ENCODE results near the gene PLPP1. TPM values are rescaled to one million over a fixed set of nuclear protein-coding genes. Genes with fewer than 3 reads are reported as not detected.

Gene PLPP1
- total RNA-seq, 2 donors from 2014 or later, result 170 to 189 TPM

DNA sequence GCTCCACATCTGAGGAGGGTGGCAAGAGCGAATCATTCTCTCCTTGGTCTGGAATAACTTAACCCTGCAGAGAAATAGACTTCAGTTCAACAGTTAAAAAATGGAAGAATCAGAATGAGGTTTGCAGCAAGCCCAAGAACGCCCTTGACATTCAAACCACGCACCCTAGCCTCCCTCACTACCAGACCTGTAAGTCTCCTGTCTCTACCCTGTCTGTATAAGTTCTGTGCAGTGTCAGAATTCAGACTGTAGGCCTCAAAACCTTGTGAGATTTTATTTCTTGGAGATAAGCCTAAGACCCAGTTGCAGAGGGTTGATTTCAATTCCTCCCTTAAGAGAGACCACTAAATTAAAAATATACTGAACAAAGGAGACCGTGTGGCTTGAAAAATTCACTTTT is 35.8 kb upstream of the PLPP1 start:
- no peak for DNase-seq (ENCODE audit: low spot score)

DNA sequence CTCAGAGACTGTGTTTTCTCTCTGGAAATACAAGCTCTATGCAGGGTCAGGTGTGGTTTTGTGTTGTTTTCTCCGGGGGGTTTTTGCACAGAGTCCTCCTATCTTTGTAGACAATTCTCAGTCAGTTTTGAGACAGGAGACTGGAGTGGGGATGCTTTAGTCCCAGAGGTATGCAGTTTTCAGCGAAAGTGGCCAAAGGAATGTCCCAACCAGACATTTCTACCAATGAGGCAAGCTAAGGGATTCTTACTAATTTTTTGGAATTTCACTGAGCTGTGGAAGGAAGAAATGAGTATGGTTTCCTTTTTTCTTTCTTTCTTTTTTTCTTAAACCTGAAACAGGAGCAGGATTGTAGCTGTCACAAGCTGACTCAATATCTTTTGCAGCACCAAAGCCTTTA is 35.3 kb upstream of the PLPP1 start:
- peak overlapping the region; percentile 40 to 60 for H3K27ac ChIP-seq
- H3K9me3 ChIP-seq, result no peaks in the 10 kb centered on the region
- no peaks in the 10 kb centered on the region for H3K27me3 ChIP-seq
- no peak for DNase-seq (ENCODE audit: low spot score)
- peaks cover 0 to 27% of the 10 kb centered on the region in 2 donors for H3K4me1 ChIP-seq
- H3K4me3 ChIP-seq, result no peak overlapping the region
- H3K36me3 ChIP-seq, result no peaks in the 10 kb centered on the region
- TF ChIP-seq, protein P1, sequence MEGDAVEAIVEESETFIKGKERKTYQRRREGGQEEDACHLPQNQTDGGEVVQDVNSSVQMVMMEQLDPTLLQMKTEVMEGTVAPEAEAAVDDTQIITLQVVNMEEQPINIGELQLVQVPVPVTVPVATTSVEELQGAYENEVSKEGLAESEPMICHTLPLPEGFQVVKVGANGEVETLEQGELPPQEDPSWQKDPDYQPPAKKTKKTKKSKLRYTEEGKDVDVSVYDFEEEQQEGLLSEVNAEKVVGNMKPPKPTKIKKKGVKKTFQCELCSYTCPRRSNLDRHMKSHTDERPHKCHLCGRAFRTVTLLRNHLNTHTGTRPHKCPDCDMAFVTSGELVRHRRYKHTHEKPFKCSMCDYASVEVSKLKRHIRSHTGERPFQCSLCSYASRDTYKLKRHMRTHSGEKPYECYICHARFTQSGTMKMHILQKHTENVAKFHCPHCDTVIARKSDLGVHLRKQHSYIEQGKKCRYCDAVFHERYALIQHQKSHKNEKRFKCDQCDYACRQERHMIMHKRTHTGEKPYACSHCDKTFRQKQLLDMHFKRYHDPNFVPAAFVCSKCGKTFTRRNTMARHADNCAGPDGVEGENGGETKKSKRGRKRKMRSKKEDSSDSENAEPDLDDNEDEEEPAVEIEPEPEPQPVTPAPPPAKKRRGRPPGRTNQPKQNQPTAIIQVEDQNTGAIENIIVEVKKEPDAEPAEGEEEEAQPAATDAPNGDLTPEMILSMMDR (IDR thresholded peaks at IDR 0.05), result no peak

More for the DNA sequence above, 35.8 kb upstream of the PLPP1 start:
- TF ChIP-seq, protein P1 (IDR thresholded peaks at IDR 0.05), result no peak
- no peaks in the 10 kb centered on the region for H3K9me3 ChIP-seq
- H3K4me3 ChIP-seq, result no peak overlapping the region
- H3K36me3 ChIP-seq, result no peaks in the 10 kb centered on the region
- H3K4me1 ChIP-seq, result peaks cover 0 to 28% of the 10 kb centered on the region in 2 donors
- H3K27me3 ChIP-seq, result no peaks in the 10 kb centered on the region
- H3K27ac ChIP-seq, result peak overlapping the region; percentile 29 to 60

DNA sequence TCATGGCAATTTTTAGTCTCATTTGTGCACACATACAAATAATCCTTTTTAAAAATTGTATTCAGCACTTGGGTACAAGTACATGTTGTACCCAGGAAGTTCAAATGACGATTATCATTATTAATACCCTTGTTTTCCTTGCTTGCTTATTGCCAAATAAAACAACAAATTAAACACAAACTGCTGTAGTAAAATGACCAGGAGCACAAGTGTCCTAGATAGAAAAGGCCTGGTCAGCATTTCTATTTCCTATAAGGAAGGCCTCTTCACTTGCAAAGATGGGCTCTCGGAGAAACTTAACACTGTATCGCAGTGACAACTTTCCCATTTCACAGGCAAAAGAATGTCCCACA is 34.7 kb upstream of the PLPP1 start:
- DNase-seq (ENCODE audit: low spot score), result no peak
- H3K27ac ChIP-seq, result peak overlapping the region; percentile 40 to 63
- peaks cover 0 to 27% of the 10 kb centered on the region in 2 donors for H3K4me1 ChIP-seq
- TF ChIP-seq, protein P1 (IDR thresholded peaks at IDR 0.05), result no peak
- H3K4me3 ChIP-seq, result no peak overlapping the region
- H3K9me3 ChIP-seq, result no peaks in the 10 kb centered on the region
- no peaks in the 10 kb centered on the region for H3K36me3 ChIP-seq
- no peaks in the 10 kb centered on the region for H3K27me3 ChIP-seq

DNA sequence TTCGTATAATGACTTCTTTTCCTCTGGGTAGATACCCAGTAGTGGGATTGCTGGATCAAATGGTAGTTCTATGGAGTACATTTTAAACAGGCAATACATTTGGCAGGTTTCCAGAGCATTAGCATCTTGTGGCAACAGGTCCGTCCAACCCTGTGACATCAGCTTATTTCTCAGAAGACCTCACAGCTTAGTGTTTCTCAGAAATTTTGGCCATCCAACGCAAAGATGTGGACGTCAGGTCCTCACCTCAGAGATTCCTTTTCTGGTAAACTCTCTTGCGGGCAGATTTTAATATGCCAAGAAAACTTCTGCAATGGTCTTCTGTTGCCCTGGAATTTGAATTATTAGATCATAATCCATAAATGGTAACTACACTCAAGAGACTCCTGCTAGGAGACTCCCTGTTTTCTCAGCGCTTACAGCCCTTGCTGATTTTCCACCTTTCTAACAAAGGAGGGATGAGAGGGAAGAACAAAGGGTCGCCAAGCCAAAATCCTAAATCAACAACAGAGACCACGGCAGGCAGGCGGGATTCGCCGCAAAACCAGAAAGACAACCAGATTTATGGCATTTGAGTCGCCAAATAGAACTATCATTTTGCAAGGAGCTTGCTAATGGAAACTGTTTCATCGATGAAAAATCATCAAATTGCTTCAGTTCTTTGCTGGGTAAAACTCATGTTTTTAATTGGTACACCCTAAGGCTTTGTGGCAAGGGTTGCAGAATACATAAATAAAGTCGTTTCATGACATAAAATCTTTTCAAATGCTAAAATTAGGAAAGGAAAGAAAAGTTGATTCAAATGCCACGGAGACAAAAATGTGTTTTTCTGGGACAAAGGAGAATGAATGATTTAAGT is 34.1 kb upstream of the PLPP1 start:
- TF ChIP-seq, protein P1 (IDR thresholded peaks at IDR 0.05), result no peak
- H3K4me1 ChIP-seq, result peaks cover 0 to 27% of the 10 kb centered on the region in 2 donors
- H3K36me3 ChIP-seq, result no peaks in the 10 kb centered on the region
- H3K27ac ChIP-seq, result peak overlapping the region; percentile 43 to 63
- DNase-seq (ENCODE audit: low spot score), result no peak
- no peaks in the 10 kb centered on the region for H3K27me3 ChIP-seq
- H3K4me3 ChIP-seq, result no peak overlapping the region
- H3K9me3 ChIP-seq, result no peaks in the 10 kb centered on the region

DNA sequence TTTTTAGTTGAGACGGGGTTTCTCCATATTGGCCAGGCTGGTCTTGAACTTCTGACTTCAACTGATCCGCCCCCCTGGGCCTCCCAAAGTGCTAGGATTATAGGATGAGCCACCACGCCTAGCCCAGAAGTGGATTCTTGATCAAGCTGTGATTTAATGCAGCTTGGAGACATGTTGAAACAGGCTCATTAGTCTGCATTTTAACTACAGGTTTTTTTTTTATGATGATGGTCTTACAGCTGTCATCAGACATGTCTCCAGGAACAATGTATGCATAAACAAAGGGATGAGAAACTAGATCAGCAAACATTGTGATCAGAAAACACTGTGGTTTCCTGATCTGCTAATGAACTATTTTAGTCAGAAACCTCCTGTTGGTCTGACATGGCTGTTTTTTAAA is 30.0 kb upstream of the PLPP1 start:
- H3K36me3 ChIP-seq, result no peaks in the 10 kb centered on the region

More for the DNA sequence above, 30.0 kb upstream of the PLPP1 start:
- DNase-seq (ENCODE audit: low spot score), result no peak
- TF ChIP-seq, protein P1 (IDR thresholded peaks at IDR 0.05), result no peak
- Histone ChIP-seq H3K4me3 (no peak overlapping the region), H3K27me3 (no peaks in the 10 kb centered on the region), H3K27ac (no peak overlapping the region), H3K9me3 (no peaks in the 10 kb centered on the region), H3K4me1 (peaks cover 0 to 16% of the 10 kb centered on the region in 2 donors)

Data from right atrium auricular region (tissue), 2 donors.